Calu3 (cell line): ENCODE data around the gene WRNIP1. TPM values are rescaled to one million over a fixed set of nuclear protein-coding genes. Genes with fewer than 3 reads are reported as not detected.

Experiments used
- BruUV-seq: library from RNA; stranded (reverse); fragments of 400-500 nt; replicated peaks from 2 replicates; lab custom pipeline; 2021; lab: Mats Ljungman, UMichigan
- CTCF ChIA-PET: fragments of 300-600 bp; sonication (Branson Sonifier 250); formaldehyde crosslinking; loops from one replicate; lab custom pipeline; 2022; ENCODE audit warnings: antibody characterized with exemption; lab: Charles Lee
- DNase-seq: peaks from one replicate; pipeline ENCODE4 v3.0.0; 2022
- H3K27ac Mint-ChIP-seq: one replicate; pipeline ENCODE4 v1.8.0; 2022; ENCODE audit warnings: mixed read lengths; ENCODE audit not compliant: unreplicated experiment
- H3K27me3 Mint-ChIP-seq: one replicate; pipeline ENCODE4 v1.8.0; 2022; ENCODE audit warnings: mixed read lengths; ENCODE audit not compliant: unreplicated experiment
- H3K36me3 Mint-ChIP-seq: one replicate; pipeline ENCODE4 v1.8.0; 2022; ENCODE audit warnings: mild to moderate bottlenecking, moderate library complexity, mixed read lengths; ENCODE audit not compliant: insufficient read depth, unreplicated experiment
- H3K4me1 Mint-ChIP-seq: one replicate; pipeline ENCODE4 v1.8.0; 2022; ENCODE audit warnings: mild to moderate bottlenecking, low read depth, mixed read lengths; ENCODE audit not compliant: unreplicated experiment
- H3K4me3 Mint-ChIP-seq: one replicate; pipeline ENCODE4 v1.8.0; 2022; ENCODE audit warnings: mild to moderate bottlenecking, low read depth, moderate library complexity, mixed read lengths; ENCODE audit not compliant: unreplicated experiment
- H3K9me3 Mint-ChIP-seq: one replicate; pipeline ENCODE4 v1.8.0; 2022; ENCODE audit warnings: low read depth, mixed read lengths; ENCODE audit not compliant: unreplicated experiment
- intact Hi-C: fragments of 100-400 bp; cut with micrococcal nuclease; formaldehyde crosslinking; loops from one replicate; pipeline ENCODE4 v1.10.0; 2022; ENCODE audit not compliant: unreplicated experiment
- total RNA-seq: library from RNA; stranded (reverse); gene quantifications from 2 replicates; pipeline ENCODE4 v1.2.3, GENCODE V29; 2022
- TF ChIP-seq, protein P1 (sequence below): fragments of 200-600 bp; IDR thresholded peaks from one replicate; pipeline ENCODE4 v1.8.0; 2022; ENCODE audit warnings: antibody characterized with exemption; ENCODE audit not compliant: unreplicated experiment

WRNIP1 gene
- total RNA-seq, 1 experiment from 2014 or later, result 41.4 TPM

DNA sequence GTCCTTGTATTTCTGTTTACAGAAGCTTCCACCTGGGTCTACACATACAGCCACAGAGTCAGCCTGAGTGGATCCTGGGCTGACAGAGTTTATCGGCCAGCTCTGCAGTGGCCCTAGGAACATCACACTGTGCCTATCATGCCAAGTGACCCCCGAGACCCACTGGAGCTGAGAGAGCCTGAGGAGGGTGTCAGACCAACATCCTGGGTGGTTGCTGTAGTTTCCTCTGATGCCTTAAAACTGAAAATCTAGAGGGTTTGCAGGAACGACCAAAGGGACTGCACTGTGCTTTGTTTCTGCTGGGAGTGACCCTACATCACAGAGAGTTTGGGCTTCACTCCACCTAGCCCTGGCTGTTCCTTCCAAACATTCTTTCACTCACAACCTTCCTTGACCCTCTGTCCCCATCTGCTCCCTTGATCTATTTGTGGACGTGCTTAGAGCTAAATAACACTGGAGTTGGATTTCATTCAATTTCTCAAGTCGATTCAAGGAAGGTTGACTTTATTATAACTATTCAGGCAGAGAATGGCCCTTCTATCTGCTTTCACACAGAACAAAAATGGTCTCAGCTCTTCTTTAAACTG lies 32.6 kb upstream of the WRNIP1 start:
- H3K27me3 Mint-ChIP-seq, result no peaks in the 10 kb centered on the region
- CTCF ChIA-PET, result no interaction called here
- DNase-seq, result no peak
- H3K4me3 Mint-ChIP-seq, result no peak overlapping the region
- TF ChIP-seq, protein P1, sequence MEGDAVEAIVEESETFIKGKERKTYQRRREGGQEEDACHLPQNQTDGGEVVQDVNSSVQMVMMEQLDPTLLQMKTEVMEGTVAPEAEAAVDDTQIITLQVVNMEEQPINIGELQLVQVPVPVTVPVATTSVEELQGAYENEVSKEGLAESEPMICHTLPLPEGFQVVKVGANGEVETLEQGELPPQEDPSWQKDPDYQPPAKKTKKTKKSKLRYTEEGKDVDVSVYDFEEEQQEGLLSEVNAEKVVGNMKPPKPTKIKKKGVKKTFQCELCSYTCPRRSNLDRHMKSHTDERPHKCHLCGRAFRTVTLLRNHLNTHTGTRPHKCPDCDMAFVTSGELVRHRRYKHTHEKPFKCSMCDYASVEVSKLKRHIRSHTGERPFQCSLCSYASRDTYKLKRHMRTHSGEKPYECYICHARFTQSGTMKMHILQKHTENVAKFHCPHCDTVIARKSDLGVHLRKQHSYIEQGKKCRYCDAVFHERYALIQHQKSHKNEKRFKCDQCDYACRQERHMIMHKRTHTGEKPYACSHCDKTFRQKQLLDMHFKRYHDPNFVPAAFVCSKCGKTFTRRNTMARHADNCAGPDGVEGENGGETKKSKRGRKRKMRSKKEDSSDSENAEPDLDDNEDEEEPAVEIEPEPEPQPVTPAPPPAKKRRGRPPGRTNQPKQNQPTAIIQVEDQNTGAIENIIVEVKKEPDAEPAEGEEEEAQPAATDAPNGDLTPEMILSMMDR, result no peak
- BruUV-seq, result no TSS peak
- H3K36me3 Mint-ChIP-seq, result no peaks in the 10 kb centered on the region
- intact Hi-C loops, result loop anchor here (10.0 kb wide), 1 partner anchor 322 kb away; no protein-coding TSS in a partner anchor
- H3K4me1 Mint-ChIP-seq, result peaks cover 12% of the 10 kb centered on the region
- H3K27ac Mint-ChIP-seq, result no peak overlapping the region
- H3K9me3 Mint-ChIP-seq, result no peaks in the 10 kb centered on the region

DNA sequence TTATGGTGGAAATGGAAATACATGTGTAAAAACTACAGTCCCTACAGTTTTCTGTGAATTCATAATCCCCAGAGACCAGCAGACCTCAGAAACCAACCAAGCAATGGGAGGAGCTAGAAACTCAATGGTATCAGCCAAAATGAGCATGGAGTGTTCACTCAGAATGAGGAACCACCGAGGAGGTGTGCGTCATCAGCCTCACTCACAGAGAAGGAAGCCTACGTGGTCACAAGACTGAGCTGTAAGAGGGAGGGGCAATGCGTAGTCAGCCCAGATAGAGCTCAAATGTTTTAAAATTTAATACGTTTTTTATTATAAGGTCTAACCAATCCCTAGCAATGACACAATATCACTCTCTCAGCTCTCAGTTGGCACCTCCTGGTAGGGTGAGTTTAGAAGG lies 31.9 kb upstream of the WRNIP1 start:
- H3K4me3 Mint-ChIP-seq, result no peak overlapping the region
- intact Hi-C loops, result loop anchor here (10.0 kb wide), 1 partner anchor 321 kb away; no protein-coding TSS in a partner anchor
- no TSS peak for BruUV-seq
- no peaks in the 10 kb centered on the region for H3K9me3 Mint-ChIP-seq
- DNase-seq, result no peak
- no peaks in the 10 kb centered on the region for H3K36me3 Mint-ChIP-seq
- CTCF ChIA-PET, result interaction anchor here (0.5 kb wide), 1 partner anchor 20 kb away, joined by 4 read pairs; no protein-coding TSS in a partner anchor
- peaks cover 12% of the 10 kb centered on the region for H3K4me1 Mint-ChIP-seq
- H3K27ac Mint-ChIP-seq, result no peak overlapping the region
- TF ChIP-seq, protein P1, result no peak
- H3K27me3 Mint-ChIP-seq, result no peaks in the 10 kb centered on the region

DNA sequence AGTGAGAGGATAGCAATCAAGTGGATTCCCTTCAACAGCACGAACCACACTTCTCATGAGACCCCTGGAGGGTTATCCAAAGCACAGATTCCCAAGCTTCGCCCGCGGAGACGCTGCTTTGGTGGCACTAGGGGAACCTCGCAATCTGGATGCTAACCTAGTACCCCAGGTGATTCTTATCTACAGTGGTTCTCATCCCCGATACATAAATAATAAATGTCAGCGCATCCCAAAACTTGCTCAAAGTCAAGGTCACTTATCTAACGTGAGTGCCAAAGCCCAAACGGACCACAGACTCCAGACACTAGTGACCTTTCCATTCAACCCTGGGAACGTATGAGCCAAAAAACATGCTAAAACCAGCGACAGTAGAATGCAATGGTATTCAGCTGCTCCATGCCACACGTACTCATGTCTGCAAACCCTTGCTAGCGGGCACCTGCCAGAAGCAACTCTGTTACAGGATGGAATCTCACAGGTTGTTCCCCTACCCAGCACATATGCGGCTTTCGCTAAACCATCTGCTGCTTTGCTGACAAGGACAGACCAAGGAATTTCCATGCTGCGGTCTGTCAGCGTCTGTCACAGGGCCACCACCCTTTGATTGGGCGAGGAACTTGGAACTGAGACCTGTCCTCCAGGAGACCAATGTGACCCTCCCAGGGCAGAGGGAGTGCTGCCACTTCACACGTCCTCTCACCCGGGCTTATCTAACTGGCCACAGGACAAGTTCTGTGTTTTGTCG lies 31.3 kb upstream of the WRNIP1 start:
- TF ChIP-seq, protein P1, result no peak
- CTCF ChIA-PET, result interaction anchor here (0.5 kb wide), 1 partner anchor 20 kb away, joined by 4 read pairs; no protein-coding TSS in a partner anchor
- no peaks in the 10 kb centered on the region for H3K27me3 Mint-ChIP-seq
- no peak for DNase-seq
- H3K4me1 Mint-ChIP-seq, result peaks cover 12% of the 10 kb centered on the region
- no peaks in the 10 kb centered on the region for H3K36me3 Mint-ChIP-seq
- no peaks in the 10 kb centered on the region for H3K9me3 Mint-ChIP-seq
- no peak overlapping the region for H3K27ac Mint-ChIP-seq
- intact Hi-C loops, result loop anchor here (10.0 kb wide), 1 partner anchor 321 kb away; no protein-coding TSS in a partner anchor
- BruUV-seq, result no TSS peak
- no peak overlapping the region for H3K4me3 Mint-ChIP-seq

DNA sequence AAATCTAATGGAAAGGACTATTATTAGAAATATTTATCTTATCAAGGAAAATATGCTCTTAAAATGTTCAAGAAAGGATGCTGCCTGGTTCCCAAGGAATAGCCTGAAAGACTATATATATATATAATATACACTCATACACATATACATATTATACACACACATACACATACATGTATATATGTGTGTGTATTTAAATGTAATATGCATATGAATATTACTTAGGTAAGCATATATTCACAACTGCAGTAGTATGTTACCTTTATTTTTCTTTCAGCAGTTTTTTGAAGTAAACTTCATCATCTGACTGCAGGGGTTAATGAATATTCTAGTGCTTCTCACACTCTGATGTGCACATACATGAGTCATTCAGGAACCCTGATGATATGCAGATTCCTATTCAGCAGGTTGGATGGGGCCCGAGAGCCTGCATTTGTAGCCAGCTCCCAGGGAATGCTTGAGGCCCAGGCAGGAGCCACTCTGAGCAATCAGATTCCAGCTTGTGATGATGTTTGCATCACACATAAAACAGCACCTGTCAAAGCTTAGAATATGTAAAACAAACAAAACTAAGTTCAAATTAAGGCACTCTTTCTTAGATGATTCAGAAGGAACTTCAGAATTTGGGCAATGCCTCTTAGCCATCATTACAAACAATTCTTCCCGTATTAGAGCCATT lies 30.6 kb upstream of the WRNIP1 start:
- TF ChIP-seq, protein P1, result no peak
- H3K4me3 Mint-ChIP-seq, result no peak overlapping the region
- no peaks in the 10 kb centered on the region for H3K36me3 Mint-ChIP-seq
- CTCF ChIA-PET, result no interaction called here
- intact Hi-C loops, result loop anchor here (10.0 kb wide), 1 partner anchor 320 kb away; no protein-coding TSS in a partner anchor
- no peak for DNase-seq
- no TSS peak for BruUV-seq
- peaks cover 12% of the 10 kb centered on the region for H3K4me1 Mint-ChIP-seq
- no peaks in the 10 kb centered on the region for H3K27me3 Mint-ChIP-seq
- H3K27ac Mint-ChIP-seq, result no peak overlapping the region
- H3K9me3 Mint-ChIP-seq, result no peaks in the 10 kb centered on the region
